Raji (cell line): Measurements from ENCODE around the gene DIP2A.

ENCODE experiments used
- POLR2A ChIP-seq: IDR thresholded peaks from 2 replicates; pipeline ENCODE4 v1.6.1; 2011; ENCODE audit warnings: low read depth, low read length, control low read depth; ENCODE audit not compliant: insufficient read depth

The DIP2A gene

DNA sequence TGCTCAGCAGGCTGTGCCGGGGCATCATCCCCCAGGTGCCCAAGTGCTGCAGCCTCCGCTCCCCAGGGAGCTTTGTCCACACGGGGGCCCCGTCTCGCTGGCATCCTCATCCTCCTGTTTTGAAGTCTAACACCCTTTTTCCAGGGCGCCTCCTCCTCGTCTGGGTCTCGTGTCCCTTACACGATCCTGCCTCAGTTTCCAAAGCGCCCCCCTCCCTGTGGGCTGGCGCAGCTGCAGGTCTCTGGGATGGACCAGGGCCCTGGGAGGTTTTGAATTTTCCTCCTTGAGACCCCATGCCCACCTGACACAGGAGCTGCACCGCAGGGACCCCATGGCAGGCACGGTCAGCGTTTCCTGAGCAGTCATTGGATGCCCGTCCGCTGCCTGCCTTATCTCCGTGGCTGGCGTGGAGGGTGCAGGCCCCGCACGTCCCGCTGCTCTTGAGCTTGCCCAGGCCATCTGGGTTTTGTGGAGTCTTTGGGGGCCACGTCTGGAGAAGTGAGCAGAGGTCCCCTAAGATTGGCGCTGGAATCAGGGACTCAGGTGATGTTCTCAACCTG, 37.4 kb upstream of the DIP2A start:
- TF ChIP-seq POLR2A, result no peak

DNA sequence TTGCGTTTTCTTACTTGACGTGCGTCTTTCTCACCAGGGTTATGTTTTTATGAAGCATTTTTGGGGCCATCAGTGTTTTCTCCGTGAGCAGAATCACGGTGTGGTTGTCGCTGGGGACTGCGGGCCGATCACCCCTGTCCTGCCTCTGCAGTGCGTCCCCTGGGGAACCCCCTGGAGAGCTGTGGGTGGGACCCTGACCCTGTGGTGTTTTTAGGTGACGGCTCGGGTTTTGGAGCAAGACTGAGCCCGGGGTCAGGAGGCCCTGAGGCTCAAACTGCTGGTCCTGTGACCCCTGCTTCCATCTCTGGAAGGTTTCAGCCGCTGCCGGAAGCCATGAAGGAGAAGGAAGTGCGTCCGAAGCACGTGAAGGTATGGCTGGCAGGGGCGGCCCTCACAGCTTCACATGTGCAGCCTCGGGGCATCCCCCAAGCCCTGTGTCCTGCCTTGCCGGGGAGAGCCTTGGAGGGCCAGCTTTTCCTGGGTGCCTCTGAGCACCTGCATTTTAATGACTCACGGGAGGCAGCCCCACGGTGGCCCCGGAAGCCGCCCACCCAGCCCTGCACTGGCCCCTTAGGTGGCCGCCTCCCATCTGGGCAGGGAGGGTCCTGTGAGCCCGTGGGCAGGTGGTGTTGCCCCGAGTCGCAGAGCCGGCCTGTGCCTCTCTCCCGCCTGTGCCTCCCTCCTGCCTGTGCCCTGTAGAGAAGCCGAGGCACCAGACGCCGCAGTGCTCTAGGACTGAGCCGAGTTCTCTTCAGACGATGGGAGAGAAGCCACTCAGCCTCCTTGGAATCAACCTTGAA, 36.7 kb upstream of the DIP2A start:
- TF ChIP-seq POLR2A, result no peak

DNA sequence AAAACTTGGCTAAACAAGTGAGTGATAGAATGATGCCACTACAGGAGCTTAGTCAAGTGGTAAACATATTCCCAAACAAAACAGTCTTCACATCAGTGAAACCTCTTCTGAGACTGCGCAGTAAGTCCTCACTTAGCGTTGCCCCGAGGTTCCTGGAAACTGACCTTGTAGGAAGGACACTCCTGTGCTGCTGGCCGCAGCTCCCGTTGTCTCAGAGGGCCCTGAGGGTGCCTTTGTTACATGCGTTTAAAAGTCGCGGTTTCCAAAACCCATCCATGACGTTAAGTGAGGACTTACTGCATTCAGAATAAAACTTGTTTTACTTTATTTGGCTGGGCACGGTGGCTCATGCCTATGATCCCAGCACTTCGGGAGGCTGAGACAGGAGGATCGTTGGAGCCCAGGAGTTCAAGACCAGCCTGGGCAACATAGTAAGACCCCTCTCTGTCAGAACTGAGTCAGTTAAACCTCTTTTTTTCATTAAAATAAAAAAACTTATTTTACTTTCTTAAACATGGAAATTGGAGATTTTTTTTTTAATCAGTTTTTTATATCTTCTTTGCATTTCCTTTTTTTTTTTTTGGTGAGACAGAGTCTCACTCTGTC, 36.0 kb upstream of the DIP2A start:
- TF ChIP-seq POLR2A, result no peak

DNA sequence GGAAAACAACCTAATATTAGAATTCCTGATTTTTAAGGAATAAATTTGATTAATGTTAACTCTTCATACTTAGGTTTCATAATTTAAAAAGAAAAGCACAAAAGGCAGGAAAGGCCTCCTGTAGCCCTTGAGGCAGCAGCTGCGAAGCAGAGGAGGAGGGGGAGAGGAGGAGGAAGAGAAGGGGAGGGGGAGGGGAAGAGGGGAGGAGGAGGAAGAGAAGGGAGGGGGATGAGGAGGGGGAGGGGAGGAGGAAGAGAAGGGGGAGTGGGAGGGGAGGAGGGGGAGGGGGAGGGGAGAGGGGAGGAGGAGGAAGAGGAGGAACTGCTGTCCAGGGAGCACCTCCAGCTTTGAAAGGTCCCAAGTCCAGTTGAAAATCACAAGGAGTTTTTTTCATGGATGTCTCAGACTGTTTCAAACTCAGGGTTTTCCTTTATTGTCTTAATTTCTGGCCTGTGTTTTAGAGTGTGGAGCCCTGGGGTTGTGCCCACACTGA, 35.1 kb upstream of the DIP2A start:
- TF ChIP-seq POLR2A, result no peak

DNA sequence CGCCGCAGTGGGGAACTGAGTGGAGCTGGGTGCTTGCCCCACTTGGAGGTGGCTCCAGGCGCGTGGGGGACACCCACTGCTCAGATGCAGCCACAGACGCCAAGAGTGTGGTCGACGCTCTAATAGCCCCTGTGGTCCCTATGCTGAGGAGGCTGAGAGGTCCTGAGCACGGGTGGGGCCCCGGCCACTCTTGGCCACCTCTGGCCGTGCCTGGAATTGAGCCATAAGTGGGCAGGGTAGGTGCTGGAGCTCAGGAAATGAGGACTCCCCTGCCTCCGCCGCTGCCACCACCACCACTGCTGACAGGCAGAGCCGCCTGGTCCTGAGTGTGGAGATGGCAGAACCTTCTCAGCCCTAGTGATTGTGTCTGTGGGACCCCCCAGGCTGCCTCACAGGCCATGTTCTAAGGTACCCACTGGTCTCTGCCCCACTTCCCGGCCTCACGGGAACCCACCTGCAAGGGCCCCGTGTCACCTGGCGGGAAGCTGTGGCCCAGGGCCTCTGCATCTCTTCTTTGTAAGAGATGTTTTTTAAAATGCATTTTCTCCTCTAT, 34.6 kb upstream of the DIP2A start:
- no peak for TF ChIP-seq POLR2A

DNA sequence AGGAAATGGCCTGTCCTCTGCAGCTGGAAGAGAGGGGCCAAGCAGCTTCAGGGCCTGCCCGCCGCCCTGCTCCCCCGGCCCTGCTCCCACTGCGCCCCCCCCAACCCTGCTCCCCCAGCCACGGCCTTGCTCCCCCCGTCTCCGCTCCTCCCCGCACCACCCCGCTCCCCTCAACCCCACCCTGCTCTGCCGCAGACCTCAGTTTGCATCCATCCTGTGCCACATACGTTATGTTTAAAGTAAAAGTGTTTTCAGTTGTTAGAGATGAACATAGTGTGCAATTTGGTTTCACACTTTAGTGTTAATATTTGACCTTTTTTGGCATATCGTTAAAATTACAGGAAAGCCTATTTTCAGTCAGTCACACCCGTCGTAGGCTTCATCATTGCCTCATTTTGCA, 34.1 kb upstream of the DIP2A start:
- TF ChIP-seq POLR2A, result no peak

DNA sequence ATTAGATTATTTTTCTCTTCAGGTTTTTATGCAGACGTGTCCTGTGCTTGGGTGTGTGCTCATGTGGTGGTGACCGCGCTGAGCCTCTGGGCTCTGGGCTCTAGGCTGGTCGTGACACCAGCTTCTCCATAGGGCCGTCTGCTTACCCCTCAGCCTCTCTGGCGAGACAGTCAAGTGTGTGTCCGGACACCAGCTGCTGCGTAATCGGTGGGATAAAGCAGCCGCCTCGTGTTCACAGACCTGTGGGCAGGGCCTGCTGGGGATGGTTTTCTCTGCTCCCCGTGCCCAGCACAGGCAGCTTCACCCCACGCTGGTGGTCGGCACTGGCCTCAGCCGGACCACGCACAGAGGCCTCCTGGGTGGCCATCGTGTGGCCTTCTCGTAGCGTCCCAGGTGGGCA, 33.6 kb upstream of the DIP2A start:
- no peak for TF ChIP-seq POLR2A

DNA sequence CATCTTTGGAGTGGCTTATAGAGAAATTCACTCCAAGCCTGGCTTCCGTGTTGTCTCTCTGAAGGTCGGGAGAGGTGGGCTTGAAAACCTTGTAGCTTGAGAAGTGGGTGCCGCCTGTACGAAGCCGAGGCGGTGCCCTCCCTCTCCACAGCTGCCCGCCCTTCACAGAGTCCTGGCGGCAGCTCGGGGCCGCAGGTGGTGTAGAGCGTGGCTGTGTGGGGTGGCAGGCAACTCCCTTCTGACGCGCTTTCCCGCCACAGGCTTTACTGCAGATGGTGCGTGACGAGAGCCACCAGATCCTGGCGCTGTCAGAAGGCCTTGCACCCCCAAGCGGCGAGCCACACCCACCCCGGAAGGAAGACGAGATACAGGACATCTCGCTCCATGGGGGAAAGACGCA, 33.1 kb upstream of the DIP2A start:
- TF ChIP-seq POLR2A, result no peak

DNA sequence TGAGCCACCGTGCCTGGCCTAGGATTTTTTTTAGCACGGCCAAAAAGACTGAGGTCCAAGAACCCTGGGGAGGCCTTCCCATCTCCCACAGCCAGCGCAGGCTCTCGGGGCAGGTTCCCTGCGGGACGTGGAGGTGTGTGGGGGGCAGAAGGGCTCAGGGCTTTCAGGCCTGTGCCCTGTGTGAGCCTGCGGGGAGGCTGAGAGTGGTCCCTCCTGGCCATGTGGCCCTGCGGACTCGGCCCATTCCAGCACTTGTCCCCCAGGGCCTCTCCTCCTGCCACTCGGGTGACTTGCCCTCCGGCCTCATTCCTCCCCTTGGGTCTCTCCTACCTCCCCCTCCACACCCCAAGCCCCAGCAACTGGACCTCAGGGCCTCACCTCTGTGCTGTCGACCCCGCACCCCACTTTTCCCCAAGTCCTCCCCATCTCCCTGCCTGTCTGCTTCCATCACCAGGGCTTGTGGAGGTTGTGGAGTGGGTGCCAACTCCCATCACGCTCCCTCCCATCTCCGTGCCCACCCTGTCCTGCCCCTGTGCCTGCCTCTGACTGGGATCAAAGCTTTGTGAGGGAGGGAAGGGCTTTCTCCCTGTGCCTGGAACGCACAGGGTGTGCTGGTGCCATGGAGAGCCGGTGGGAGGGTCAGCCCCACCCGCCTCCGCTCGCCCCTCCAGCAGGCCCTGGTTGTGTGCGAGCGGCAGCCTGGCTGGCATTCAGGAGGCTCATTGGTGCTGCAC, 32.2 kb upstream of the DIP2A start:
- TF ChIP-seq POLR2A, result no peak

DNA sequence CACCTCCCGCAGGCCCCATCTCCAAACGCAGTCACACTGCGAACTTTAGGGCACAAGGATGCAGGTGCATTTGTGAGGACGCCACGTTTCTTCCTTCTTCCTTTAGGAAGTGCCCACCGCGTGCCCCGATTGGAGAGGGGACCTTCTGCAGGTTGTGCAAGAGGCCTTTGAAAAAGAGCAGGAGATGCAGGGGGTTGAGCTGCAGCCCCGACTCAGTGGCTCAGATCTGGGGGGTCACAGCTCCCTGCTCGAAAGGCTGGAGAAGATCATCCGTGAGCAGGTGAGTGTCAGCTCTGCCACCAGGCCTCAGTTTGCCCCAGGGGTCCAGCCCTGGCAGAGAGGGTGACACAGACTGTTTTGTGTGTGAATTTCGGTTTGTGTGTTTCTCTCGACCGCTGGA, 31.2 kb upstream of the DIP2A start:
- TF ChIP-seq POLR2A, result no peak

DNA sequence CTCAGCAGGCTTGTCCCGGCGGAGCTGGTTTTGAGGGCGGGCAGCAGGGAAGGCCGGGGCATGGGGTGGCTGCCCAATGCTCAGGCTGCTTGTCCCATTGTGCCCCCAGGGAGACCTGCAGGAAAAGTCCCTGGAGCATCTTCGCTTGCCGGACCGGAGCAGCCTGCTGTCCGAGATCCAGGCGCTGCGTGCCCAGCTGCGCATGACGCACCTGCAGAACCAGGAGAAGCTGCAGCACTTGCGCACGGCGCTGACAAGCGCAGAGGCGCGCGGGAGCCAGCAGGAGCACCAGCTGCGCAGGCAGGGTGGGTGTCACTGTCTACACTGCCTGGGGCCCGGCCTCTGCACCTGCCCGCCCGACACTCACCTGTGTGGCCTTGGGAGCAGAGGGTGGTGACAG, 30.4 kb upstream of the DIP2A start:
- TF ChIP-seq POLR2A, result no peak

DNA sequence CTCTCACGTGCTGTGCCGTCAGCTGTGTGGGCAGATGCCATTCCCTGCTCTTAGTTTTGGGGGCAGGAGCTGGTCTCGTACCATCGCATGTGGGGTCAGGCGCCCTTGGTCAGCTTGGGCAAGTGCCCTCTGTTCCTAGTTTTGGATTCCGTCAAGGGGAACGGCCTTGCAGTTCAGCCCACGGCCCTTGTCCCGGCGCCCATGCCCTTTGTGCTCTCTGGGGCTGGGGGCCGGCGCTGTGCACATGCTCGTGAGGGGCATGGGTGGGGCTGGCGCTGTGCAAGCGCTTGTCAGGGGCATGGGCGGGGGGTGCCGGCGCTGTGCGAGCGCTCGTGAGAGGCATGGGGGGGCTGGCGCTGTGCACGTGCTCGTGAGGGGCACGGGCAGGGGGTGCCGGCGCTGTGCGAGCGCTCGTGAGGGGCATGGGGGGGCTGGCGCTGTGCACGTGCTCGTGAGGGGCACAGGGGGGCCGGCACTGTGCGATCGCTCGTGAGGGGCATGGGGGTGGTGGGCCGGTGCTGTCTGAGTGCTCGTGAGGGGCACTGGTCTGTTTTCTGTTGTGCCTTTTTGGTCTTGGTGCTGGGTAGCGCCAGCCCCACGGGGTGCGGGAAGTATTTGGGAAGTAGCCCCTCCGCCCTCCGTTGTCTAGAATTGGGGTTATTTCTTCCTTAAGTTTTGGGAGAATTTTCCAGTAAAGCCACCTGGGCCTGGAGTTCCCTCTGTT, 29.5 kb upstream of the DIP2A start:
- no peak for TF ChIP-seq POLR2A

DNA sequence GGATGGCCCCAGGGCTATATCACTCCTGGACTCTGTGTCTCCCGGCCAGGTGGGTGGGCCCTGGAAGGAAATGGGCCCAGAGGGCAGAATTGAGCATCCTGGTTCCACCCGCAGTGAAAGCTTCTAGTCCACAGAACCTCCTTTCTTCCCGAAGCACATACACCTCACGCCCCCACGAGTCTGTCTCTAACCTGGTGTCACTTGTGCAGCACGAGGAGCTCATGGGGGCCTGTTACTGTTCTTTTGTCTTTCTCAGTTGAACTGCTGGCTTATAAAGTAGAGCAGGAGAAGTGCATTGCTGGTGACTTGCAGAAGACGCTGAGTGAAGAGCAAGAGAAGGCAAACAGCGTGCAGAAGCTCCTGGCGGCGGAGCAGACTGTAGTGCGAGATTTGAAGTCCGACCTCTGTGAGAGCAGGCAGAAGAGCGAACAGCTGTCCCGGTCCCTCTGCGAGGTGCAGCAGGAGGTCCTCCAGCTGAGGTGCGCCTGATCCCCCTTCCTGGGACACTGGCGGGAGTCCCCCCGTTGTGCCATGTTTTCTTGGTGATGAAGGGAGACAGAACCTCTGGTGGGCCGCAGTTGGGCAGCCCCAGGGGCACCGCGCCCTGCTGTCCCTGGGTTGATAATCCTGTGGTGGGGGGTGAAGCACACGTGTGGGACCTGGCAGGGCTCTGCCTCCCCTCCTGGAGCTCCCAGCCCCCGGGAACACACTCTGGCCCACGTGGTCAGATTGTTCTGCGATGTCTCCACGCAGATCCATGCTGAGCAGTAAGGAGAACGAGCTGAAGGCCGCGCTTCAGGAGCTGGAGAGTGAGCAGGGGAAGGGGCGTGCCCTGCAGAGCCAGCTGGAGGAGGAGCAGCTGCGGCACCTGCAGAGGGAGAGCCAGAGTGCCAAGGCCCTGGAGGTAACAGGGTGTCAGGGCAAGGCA, 28.7 kb upstream of the DIP2A start:
- TF ChIP-seq POLR2A, result no peak

DNA sequence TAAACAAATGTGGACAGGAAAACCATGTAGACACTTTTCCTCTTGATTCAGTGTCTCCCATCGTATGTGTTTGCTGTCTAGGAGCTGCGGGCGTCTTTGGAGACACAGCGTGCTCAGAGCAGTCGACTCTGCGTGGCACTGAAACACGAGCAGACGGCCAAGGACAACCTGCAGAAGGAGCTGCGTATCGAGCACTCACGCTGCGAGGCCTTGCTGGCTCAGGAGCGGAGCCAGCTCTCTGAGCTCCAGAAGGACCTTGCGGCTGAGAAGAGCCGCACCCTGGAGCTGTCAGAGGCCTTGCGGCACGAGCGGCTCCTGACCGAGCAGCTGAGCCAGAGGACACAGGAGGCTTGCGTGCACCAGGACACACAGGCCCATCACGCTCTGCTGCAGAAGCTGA, 27.2 kb upstream of the DIP2A start:
- TF ChIP-seq POLR2A, result no peak
